GM18861 (cell line): ENCODE data around the gene PDE4D.
"Not testable (repeated sequence)": the region's sequence is repeated elsewhere in the genome, so short reads cannot be mapped to it uniquely, and the experiment has no call there.

Experiments used
- ATAC-seq: cut with Tn5 transposase; IDR thresholded peaks from one replicate; pipeline ENCODE4 v1.9.1; 2021; ENCODE audit not compliant: unreplicated experiment

The PDE4D gene

DNA sequence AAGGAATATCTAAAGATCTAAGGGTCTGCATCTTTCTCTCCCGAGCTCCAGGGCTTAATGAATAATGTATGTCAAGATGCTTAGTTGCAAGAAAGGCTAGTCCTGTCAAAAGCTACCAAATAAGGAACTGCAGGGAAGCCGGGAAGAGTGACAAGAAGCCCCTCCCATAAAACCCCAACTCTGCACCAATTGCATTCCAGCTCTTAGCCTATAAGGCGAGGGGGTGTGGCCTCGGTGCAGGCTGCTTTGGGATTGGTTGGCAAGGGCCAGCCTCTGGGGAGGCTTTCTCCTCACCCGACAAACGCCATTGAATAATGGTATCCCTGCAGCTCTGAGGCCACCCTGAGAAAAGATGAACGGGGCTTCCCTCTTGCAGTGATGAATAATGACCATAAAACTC, 893.7 kb downstream of the PDE4D start:
- ATAC-seq, result no peak

DNA sequence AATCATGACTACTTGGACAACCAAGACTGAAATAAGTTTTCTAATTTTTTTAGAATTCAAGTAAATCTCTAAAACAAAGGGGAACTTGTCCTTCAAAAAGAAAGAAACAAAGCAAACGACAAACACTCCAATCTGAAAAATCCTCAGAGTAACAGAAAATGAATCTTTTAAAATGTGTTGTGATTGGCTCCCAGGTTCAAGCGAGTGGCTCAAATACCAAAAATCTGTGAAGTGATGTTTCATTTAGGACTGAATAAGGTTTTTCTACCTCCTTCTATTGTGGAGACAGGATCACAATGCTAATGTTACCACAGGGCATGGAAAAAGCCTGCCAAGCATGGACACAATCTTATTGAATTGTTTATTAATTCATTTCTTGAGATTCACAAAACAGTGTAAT, 895.0 kb downstream of the PDE4D start:
- no peak for ATAC-seq

DNA sequence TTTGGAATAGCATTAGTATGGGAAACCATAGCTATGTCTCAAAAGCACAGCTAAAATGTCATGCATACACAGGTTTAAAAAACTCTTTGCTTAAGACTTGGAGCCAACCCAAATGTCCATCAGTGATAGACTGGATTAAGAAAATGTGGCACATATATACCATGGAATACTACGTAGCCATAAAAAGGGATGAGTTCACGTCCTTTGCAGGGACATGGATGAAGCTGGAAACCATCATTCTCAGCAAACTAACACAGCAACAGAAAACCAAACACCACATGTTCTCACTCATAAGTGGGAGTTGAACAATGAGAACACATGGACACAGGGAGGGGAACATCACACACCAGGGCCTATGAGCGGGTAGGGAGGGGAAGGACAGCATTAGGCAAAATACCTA, 897.7 kb downstream of the PDE4D start:
- ATAC-seq, result not testable (repeated sequence)

DNA sequence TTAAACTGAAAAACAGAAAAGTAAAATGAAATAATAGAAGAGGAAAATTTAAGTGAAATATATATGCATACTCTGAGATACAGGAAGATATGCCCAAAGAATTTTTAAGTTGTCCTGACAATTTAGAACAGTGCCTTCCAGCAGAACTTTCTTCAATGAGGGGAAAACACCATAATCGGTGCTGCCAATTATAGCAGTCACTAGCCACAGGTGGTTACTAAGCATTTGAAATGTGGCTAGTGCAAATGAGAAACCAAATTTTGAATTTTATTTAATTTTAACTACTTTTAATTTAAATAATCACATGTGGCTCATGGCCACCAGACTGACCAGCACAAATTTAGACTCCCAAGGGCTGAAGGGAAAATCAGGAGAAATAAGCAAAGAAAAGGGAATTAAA, 900.1 kb downstream of the PDE4D start:
- no peak for ATAC-seq

DNA sequence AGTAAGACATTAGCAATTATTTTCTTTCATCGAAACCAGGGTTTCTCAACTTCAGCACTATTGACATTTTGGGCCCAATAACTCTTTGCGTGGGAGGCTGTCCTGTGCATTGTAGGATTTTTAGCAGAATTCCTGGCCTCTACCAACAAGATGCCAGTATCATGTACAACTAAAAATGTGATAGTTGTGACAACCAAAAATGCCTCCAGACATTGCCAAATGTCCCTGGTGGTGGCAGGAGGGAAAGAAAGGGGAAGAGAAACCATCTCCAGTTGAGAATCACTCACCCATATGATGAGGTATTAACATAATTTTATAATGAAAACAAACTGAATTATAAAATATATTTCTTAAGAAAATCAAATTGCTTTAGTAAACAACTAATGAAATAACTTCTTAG, 904.6 kb downstream of the PDE4D start:
- no peak for ATAC-seq

DNA sequence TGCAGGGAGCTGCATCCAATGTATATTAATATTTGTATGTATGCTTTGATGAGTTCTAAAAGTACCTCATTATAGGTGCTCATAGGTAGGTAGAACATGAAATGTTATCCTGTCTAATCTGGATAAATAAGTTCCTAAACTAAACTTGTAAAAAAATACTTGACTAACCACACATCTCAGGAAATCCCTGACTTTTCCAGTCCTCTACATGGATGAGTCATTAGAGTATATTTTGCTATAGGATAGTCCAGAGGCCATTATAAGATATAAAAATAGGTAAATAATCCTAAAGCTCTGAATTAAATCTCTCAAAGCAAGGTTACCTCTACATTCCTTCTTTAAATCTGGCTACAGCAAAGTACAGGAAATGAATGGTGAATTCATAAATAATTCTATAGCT, 906.3 kb downstream of the PDE4D start:
- ATAC-seq, result no peak

DNA sequence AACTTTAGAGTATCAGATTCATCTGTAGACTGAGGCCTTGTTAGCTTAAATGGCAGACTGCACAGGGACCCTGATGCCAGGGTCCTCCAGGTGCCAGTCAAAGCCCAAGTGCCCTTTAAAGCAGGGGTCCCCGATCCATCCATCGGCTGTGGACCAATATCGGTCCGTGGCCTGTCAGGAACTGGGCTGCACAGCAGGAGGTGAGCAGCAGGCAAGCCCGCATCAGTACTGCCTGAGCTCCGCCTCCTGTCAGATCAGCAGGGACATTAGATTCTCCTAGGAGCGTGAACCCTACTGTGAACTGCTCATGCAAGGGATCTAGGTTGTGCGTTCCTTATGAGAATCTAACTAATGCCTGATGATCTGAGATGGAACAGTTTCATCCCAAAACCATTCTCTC, 907.2 kb downstream of the PDE4D start:
- no peak for ATAC-seq

DNA sequence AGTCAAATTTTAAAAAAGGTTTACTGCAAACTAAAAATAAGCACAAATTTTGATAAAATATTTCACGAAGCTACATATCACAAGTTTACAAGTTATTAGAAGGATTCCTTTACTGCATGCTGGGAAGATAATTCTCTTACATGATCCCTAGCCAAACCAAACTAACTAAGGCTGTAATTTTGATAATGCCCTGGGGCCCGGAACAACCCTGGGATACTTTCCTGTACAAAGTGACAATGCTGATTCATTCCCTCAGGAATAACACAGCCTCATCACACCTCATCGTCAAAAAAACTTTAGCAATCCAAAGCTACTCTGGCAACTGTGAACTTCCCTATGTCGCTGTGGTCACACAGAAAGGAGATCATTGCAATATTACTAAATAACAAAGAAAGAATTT, 907.8 kb downstream of the PDE4D start:
- no peak for ATAC-seq

DNA sequence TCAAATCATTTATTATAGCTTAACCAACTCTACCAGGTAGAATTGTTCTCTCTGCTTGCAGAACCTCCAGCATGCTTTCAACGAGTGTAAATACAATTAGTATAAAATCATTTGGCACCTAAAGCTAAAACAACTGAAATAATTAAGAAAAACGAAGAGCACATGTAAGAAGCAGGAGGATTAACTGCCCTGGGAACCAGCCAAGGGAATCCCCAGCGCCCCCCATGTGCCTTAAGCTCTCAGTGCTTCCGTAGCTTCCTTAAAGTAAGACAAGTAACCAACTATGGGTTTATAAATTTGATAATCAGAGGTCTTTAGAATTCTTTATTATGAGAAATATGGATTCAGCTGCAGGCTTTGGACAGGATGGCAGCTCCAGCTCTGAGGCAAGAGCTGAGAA, 908.2 kb downstream of the PDE4D start:
- no peak for ATAC-seq

DNA sequence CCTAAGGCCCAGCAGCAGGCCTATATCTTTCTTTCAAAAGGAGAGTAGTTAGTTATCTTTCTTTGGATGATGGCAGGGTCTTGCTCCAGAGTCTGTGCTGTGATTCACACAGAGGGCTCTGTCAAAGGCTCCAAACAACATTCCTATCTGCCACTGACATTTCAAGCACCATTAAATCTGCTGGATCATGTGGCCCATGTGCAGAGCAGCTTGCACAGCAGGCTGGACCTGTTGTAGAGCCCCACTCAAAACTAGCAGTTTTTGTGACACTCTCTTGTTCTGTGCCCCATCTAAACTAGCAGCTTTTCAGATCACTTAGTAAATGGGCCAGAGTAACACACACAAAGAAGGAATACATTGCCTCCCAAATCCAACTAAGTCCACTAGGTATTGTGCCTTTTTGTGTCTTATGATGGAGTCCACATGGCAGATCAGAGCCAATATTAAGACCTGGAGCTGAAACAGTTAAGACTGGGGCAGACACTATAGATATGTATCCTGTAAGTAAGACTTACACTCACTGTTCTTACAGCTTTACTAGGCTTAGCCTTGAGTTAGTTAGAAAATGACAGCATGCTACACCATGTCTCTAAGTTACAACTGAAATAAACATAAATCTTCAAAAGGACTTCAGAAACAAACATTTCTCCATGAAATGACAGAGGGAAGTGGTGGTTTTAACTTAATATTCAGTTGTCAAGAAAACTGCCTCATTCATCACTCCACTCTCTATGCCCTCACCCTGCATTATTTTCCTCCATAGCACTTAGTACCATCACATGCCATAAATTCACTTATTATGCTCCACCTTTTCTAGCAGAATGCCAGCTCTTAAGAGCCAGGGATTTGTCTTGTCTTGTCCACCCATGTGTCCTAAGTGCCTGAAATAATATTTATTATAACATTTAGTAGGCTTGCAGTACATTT, 909.7 kb downstream of the PDE4D start:
- no peak for ATAC-seq

DNA sequence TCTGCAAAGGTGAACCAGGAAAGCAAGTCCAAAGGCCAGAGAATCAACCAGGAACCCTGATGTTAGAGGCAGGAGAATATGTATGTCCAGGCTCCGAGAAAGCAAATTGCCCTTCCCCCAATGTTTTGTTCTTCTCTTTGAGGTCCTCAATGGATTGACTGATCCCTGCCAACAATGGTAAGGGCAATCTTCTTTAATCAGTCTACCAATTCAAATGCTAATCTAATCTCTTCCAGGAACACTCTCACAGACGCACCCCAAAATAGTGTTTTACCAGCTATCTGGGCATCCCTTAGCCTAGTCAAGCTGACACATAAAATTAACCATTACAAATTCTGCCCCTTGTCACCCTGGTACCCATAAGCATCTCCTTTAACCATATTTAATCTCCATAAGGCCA, 912.6 kb downstream of the PDE4D start:
- no peak for ATAC-seq

DNA sequence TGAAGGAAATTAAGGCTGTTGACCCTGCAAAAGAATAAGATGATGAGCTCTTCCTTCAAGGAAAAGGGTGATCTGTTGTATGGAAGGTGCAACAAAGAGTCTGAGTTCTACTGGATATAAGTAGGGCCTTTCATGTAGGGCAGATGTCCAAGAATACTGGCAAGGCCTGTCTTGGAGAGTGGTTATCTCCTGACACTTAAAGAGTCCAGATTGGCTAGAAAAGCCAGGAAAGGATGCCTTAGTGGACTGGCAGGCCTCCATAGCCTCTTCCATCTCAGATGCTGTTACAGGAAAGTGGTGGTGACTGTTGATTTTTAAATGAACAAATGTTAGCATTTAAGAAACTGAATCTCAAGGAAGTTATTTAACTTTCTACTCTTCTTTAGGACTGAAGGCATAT, 914.4 kb downstream of the PDE4D start:
- ATAC-seq, result no peak

DNA sequence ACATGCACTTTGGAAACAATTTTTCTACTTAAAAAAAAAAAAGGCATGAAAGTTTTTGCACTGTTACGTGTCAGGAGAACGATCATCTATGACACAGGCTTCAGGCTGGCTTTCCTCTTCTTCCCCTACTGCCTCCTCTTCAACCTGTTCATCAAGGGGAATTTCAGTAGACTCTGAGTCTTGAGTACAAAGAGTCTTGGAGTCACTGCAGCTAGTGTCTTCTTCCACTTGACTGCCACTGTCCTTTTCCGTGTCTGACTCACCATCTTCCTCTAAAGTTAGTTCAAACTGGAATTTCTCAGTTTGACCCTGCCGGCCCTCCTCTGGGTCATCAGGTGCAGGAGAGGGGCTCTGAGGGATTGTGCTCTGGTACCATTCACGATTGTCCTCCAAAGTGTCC, 918.9 kb downstream of the PDE4D start:
- no peak for ATAC-seq

DNA sequence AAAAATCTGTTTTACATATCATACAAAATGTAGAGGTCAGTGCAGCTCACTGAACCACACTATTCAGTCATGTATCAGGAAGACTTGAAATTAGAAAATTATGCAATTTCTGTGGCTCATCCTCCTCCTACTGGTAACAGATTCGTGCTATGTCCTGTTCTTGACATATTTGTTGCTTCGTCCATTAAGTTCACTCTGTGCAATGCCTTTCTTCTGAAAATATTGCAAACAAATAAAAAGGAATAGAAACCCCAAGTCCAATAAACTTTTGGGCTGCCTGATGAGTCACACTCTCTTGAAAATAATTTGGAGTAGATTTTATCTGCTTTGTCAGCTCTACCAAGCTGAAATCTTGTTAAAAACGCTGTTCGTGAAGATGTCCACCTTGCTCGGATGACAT, 919.4 kb downstream of the PDE4D start:
- ATAC-seq, result no peak

DNA sequence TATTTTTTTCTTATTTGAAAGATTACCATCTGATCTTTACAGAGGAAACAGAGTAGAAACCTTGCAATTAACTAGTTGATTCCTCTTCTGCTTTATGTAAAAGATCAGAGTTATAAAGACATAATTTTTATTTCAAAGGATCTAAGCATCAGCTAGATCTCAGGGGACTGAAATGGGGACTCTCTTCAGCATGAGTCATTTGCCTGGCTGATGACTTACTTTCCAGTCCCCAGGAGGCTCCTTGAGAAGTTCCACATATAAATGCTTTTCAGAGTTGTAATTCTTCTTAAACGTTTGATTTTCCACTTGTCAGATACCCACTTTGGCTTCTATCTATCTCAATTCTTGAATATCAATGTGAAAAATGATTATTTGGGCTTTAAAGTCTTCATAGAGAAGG, 921.2 kb downstream of the PDE4D start:
- ATAC-seq, result no peak

DNA sequence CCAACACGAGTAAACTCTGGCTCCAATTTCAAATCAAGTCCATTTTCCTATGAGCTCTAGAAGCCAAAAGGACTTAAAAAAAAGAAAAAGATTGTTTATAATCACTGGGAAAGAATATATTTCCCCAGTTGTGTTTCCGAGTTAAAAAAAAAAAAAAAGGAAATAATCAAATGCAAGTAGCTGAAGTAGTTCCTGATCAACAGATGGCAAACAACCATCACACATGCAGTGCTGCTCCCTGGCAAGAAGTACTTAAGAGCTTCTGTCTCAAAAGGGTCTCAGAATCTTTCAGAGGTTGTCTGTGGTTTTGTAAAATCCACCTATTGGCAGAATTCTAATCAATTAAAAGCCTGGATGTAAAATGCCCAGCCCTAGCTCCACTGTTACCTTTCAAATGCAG, 922.8 kb downstream of the PDE4D start:
- no peak for ATAC-seq

DNA sequence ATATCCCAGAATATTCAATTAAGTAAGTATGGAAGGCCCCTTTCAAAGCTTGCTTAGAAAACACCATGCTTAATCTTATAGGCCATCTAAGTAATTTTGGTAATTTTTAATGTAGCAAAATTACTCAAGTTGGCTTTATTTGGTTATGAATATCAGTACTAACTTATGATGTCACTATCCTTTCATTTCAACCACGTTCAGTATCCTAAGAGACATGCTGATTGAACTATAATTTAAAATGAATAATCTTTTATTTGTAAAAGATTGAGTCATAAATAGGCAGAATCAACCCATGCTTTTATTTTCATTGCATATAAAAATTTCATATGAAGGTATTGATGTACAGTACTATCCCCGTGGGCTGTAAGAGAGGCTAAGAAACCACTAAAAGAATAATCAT, 923.7 kb downstream of the PDE4D start:
- ATAC-seq, result no peak

DNA sequence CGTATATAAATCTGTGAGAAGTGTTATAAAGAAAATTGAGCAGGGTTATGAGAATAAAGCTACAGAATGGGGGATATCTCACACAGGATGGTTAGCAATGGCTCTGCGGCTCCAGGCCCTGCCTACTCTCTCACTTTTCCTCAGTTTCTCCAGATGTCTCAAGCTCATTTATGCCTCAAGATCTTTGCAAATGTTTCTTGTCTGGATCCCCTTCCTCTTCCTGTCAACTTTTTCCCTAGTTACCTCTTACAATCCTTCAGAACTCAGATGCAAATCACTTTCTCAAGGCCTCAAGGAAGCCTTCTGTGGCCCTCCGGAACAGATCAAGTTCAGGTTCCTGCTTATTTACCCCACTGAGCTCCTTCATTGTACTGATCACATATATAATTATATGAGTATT, 924.3 kb downstream of the PDE4D start:
- no peak for ATAC-seq

DNA sequence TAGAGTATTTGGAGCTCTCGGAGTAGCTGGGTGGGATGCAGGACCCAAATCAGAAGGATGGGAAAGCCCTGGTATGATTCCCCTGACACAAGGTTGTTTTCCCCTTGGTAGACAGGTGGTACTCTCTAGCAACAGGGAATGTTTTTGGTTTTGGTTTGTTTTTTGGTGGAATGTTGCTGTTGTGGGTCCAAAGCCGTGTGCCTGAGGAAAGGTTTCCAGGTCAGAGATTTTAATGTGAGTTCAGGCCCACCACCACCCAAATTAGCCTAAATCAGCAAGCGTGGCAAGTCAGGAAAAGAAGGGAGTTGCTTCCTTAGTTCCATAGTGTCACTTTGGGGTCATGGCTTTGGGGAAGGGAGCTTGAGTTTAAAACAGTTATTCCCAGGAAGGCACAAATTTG, 925.2 kb downstream of the PDE4D start:
- ATAC-seq, result no peak

DNA sequence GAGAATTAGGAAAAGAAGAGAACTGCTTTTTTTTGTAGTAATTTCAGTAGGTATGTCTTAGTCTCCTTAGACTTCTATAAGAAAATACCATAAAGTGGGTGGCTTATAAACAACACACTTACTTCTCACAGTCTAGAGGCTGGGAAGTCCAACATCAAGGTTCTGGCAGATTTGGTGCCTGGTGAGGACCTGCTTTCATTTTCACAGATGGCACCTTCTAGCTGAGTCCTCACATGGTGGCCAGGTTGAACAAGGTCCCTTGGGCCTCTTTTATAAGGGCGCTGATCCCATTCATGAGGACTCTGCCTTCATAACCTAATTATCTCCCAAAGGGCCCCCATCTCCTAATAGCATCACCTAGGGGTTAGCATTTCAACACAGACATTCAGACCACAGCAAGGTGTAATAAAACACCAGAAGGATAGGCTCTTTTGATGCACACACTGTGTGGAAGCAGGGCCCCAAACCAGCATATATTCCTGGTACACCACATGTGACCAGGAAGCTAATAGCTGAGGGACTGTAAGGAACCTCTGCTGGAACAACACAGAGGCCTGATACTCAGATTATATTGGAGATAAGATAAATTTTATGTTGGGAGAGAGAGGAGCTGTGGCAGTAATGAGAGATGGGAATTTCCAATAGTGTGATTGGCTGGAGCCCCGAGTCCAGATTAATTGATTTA, 925.8 kb downstream of the PDE4D start:
- no peak for ATAC-seq

DNA sequence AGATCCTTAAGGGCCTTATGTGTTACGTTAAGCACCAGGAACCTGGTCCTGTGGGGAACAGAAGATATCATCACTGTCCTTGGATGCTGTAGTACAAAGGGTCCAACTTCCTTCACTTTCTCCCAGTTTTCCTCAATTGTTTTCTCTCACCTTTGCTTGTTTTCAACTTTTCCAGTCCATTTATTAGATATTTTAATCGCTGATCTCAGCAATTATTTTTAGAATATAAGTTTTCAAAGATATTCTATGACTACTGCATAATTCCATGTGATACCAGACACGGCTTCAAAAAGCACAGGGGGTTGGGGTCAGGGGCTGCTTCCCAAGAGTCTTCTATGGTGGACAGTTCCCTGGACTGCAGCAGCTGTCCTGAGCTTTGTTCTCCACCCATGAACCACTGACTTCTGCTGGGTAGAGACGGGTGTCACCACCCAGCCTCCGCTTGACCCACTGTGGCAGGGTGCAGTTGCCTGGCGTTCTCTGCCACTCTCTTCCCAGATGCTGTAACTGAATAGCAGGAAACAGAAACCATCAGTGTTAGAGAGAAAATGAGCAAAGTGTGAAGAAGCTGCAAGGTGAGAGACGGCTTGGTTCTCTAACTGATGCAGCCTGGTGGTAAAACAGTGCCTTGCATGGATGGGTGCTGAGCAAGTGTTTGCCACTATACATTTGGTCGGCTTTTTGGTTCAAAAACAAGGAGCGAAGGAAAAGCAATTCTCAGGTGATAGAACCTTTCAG, 927.7 kb downstream of the PDE4D start:
- ATAC-seq, result no peak

DNA sequence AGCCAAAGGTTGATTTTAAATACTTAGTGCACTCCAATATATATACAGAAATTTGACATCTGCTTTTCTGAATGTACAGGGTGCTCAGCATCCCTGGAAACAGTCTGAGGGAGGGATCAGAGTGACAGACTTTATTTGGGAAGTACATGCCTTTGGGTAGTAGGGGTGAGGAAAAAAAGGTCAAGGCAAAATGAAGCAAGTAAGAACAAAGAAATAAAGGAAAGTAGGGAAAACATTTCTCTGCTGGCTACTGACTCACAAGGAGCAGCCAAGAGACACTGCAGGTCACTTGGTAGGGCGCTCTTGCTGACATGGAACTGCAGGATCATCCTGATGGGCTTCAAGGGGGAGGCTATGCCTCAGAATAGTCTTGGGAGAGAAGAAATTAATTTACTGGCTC, 929.7 kb downstream of the PDE4D start:
- ATAC-seq, result no peak
